ENCODE results near the gene VPS18.
"Not testable (repeated sequence)": the region's sequence is repeated elsewhere in the genome, so short reads cannot be mapped to it uniquely, and the experiment has no call there.

VPS18 gene, protein sequence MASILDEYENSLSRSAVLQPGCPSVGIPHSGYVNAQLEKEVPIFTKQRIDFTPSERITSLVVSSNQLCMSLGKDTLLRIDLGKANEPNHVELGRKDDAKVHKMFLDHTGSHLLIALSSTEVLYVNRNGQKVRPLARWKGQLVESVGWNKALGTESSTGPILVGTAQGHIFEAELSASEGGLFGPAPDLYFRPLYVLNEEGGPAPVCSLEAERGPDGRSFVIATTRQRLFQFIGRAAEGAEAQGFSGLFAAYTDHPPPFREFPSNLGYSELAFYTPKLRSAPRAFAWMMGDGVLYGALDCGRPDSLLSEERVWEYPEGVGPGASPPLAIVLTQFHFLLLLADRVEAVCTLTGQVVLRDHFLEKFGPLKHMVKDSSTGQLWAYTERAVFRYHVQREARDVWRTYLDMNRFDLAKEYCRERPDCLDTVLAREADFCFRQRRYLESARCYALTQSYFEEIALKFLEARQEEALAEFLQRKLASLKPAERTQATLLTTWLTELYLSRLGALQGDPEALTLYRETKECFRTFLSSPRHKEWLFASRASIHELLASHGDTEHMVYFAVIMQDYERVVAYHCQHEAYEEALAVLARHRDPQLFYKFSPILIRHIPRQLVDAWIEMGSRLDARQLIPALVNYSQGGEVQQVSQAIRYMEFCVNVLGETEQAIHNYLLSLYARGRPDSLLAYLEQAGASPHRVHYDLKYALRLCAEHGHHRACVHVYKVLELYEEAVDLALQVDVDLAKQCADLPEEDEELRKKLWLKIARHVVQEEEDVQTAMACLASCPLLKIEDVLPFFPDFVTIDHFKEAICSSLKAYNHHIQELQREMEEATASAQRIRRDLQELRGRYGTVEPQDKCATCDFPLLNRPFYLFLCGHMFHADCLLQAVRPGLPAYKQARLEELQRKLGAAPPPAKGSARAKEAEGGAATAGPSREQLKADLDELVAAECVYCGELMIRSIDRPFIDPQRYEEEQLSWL

DNA sequence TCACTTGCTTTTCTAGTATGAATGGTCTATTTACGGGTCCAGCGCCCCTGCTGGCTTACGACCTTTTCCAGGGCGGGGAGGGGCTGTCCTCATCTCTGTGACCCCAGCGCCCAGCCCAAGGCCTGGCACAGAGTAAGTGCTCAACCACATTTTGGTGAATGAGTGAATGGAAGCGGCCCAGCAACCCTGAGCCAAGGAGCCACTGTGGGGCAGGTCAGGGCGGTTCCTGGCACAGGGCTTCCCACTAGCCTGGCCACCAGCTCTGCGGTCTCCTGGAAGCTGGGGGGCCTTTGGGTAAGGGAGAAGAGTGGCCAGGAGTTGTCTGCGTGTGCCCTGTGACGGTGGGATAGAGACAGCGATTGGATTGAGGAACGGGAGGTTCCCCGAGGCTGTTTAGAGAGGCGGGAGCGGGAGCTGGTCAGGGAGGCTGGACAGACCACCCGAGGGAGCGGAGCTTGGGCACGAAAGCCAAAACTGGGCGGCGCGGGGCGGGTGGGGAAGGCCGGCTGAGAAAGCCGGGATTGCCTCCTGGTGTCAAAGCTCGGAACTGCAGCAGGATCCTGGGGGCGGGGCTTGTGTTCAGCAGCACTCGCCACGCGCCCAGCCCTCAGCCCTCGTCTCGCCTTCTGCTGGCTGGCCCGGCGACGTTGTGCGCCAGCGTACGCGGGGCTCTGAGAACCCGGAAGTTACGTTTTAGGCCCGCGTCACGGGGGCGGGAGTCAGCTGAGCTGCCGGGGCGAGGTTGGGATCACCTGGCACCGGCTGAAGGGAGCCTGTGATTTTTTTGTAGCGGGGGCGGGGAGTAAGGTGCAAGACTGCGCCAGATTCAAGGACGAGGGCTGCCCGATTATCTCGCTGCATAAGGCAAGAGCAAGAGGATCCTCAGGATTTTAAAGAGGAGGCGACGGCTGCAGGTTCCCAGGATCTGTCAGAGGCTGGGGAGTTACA, at the start of gene VPS18:
Gene VPS18, plus strand, starts transcription at position 718 of the 948 bp plus-strand sequence. CDS start 319 bp downstream, outside the sequence.
- DNase-seq = peak; percentile 70

DNA sequence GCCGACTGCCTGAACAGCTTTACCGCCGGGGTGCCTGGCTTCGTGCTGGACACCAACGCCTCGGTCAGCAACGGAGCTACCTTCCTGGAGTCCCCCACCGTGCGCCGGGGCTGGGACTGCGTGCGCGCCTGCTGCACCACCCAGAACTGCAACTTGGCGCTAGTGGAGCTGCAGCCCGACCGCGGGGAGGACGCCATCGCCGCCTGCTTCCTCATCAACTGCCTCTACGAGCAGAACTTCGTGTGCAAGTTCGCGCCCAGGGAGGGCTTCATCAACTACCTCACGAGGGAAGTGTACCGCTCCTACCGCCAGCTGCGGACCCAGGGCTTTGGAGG, 49.6 kb upstream of the VPS18 start:
- no peak for DNase-seq

DNA sequence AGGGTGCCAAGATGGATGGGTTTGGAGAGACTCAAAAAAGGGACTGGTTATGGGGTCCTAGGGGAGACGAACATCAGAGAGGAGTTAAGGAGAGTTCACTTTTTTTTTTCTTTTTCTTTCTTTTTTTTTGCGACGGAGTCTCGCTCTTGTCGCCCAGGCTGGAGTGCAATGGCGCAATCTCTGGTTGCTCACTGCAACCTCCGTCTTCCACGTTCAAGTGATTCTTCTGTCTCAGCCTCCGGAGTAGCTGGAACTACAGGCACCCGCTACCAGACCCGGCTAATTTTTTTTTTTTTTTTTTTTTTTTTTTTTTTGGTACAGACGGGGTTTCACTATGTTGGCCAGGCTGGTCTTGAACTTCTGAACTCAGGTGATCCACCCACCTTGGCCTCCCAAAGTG, 49.2 kb upstream of the VPS18 start:
- no peak for DNase-seq

DNA sequence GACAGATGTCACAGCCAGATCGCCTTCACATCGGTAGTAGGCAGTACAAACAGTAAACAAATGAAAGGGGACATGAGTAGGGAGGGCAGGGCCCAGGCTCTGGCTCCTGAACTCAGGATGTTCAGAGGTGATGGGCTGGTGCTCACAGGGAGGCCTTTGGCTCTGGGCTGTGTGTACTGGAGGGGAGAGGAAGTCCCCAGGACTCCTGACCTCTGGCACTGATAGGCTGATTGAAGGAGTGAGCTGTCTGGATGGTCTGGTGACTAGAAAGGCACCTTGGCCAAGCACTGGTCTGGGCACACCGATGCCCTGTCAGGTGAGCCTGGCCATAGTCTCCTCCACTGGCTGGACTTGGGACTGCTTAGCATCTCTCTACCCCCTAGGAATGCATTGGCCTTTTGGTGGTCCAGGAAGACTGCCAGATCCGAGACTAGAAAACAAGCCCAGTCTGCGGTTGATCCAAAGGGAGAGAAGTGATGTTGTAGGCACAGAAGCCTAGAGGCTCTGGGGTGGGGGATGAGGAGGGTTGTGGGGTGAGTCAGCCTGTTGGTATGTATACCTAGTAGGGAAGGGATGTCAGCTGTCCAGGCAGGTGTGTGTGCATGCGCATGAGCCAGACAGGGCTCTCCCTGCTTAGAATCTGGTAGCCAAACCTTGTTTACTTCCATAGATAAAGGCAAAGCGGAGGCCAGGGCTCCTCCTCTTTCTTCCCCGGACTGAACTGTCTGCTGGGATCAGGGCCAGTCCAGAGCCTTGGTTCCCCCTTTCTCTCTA, 48.6 kb upstream of the VPS18 start:
- DNase-seq = peak; percentile 31

DNA sequence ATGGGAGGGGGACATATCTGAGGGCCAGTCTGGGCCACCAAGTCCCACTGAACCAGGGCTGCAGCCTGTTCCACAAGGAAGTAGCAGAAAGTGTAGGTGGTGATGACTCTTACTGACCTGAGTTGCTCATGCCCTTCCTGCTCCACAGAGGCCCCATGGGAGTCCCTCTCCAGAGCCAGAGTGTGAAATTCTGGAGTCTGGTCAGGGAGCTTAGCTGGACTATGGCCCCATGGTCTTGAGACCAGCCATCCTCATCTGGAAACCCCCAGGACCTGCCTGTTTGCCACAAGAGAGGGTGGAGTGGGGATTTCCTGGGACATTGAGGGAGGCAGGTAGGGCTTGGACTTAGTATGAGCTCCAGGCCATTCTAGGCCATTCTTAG, 47.4 kb upstream of the VPS18 start:
- no peak for DNase-seq

DNA sequence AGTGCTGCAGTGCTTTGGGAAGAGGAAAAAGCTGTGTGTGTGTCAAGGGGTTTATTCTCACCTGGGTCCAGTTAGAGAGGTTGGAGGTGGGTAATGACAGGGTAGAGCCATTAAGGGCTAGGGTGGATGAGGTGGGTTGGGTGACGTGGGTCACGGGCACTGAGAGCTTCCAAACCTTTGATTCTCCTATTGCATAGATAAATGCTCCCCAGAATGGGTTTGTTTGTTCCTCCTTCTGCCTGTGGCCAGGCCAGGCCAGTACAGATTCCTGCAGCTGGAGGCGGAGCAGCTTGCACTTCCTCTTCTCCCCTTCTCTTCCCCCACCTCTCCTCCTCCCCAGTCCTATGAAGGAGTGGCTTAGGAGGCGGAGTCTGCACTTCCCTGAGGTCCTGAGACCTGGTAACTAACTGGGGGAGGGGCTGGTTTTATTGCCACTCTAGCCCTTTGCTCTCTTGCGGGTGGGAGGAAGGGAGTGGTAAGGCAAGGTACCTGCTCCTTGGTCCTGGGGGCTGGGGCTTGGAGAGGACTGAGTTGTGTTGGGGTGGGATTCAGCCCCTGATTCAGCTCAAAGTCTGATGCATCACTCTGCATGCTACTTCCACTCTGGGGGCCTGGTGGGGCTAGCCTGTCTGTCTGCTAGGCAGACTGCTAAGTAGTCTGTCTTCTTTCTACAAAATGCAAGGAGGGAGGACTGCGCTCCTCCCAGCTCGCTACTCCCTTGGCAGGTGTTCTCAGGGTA, 46.9 kb upstream of the VPS18 start:
- peak; percentile 71 for DNase-seq

DNA sequence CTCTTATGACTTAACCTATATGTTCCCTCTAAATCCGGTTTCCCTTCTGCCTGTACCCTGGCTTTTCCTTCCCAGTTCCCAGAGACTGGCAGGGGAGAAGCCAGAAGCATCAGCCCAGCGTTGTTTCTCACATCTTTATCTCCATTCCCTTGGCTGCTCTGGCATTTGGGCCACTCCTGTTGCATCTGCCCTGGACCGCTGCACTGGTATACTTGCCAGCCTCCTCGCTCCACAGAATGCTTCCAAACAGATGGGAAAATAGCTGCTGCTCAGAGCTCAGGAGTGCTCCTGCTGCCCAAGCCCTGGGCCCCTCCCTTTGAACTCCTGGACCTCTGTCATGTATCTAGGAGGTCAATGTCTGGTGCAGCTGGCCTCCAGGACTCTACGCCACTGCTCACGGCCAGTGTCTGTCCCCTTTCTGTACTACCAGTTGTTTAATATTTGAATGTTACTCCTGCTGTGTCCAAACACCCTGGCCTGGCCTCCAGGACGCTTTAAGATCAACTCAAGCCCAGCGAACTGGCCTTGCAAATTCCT, 43.6 kb upstream of the VPS18 start:
- no peak for DNase-seq

DNA sequence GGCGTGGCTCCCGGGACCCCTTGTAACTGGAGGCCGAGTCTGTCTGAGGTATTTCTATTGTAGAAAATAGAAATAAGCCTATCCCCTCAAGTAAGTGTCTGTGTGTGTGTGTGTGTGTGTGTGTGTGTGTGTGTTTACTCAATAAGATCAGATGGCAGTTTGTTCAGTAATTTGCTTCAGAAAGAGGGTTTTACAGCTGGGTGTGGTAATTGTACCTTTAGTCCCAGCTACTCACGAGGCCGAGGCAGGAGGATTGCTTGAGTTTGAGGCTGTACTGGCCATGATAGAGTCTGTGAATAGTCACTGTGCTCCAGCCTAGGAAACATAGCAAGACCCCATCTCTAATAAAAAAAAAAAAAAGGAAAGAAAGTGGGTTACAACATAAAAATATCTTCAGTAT, 41.7 kb upstream of the VPS18 start:
- DNase-seq = no peak

DNA sequence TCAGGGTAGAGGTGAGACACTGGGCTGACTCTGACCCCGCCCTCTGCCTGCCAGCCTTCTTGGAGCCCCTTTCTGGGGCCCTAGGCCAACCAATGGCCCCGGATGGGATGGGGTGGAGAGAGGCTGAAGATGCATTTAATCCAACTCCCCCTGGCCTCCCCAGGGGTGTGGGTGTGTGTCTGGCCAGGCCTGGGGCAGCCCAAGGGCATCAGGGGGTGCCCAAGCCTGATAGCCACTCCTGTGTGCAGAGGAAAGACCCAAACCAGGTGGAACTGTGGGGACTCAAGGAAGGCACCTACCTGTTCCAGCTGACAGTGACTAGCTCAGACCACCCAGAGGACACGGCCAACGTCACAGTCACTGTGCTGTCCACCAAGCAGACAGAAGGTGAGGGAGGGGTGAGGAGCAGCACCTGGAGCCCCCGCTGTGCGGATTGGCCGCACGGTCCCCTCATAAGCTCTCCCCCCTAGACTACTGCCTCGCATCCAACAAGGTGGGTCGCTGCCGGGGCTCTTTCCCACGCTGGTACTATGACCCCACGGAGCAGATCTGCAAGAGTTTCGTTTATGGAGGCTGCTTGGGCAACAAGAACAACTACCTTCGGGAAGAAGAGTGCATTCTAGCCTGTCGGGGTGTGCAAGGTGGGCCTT, 40.9 kb upstream of the VPS18 start:
- DNase-seq = no peak

DNA sequence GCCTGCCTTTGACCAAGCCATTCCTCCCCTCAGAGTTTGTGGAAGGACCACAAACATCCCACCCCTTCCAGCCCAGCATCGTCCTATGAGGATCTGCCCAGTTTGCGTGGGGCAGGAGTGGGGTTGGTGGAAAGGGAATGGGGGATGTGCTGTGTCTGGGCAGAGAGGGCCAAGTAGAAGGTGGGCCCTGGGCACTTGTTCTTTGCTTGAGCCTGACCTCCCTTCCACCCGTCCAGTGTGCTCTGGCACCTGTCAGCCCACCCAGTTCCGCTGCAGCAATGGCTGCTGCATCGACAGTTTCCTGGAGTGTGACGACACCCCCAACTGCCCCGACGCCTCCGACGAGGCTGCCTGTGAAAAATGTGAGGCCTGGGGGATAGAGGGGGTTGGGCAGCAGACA, 40.1 kb upstream of the VPS18 start:
- no peak for DNase-seq

DNA sequence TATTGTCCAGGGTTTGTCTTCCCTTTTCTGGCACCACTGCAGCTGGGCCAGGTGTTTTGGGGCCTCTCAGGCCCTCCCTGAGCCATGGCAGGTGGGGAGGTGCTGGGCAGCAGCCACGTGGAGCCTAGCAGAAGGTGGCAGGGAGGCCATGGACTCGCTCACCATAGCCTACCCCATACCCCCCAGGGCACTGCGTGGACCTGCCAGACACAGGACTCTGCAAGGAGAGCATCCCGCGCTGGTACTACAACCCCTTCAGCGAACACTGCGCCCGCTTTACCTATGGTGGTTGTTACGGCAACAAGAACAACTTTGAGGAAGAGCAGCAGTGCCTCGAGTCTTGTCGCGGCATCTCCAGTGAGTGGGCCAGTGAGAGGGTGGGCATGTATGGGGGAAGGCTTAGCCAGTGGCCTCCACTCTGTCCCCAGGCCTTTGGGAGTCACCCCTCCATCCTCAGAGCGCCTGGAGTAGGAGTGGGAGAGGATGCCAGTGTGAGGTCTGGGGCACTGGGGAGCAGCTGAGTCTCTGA, 38.5 kb upstream of the VPS18 start:
- no peak for DNase-seq

DNA sequence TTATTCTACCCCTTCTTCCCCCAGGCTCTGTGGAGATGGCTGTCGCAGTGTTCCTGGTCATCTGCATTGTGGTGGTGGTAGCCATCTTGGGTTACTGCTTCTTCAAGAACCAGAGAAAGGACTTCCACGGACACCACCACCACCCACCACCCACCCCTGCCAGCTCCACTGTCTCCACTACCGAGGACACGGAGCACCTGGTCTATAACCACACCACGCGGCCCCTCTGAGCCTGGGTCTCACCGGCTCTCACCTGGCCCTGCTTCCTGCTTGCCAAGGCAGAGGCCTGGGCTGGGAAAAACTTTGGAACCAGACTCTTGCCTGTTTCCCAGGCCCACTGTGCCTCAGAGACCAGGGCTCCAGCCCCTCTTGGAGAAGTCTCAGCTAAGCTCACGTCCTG, 37.5 kb upstream of the VPS18 start:
- DNase-seq = no peak

DNA sequence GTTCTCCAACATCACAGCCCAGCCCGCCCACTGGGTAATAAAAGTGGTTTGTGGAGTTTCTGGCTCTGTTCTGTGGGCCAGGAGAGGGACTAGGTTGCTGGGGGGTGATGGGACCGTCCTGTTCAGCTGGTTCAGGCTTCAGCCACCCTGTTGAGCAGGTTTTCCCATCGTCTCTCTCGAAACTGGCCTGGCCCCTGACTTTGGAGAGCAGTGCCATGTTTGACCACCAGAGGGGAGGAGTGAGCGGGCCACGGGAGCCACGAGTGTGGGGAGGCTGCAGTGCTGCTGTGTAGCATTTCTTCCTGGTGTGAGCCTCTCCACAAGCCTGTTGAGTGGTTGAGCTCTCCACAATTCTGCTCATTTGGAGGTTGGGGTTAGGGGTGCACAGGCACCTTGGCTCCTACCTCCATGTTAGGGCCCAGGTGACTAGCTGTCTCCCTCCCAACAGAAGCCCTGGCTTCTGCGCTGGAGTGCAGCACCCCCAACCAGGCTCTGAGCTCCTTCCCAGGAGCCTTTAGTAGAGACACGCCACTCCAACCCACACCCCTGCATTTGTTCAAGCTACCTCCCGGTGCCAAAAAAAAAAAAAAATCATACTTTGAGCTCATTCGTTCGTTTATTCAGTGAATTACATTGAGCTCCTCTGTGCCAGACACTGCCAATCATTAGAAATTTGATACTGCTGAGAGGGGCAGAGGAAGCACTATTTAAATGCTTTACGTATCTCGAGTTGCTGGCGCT, 36.5 kb upstream of the VPS18 start:
- DNase-seq = no peak

DNA sequence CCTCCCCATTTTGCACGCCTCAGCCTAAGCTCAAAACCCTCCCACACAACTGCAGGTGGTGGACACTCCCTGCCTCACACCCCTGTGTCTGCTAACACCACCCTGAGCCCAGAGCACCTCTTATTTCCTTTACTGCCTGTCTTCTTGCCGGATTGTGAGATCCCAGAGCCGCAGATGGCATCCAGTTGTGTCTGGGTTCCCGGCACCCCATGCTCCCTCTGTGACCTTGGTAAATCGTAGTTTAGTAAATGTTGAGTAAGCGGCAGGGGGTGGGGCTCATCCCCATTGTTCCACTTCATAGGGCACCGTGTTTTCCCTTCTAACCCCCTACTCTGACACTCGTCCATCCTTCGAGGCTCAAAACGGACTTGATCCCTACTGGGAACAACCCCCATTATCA, 35.5 kb upstream of the VPS18 start:
- no peak for DNase-seq

DNA sequence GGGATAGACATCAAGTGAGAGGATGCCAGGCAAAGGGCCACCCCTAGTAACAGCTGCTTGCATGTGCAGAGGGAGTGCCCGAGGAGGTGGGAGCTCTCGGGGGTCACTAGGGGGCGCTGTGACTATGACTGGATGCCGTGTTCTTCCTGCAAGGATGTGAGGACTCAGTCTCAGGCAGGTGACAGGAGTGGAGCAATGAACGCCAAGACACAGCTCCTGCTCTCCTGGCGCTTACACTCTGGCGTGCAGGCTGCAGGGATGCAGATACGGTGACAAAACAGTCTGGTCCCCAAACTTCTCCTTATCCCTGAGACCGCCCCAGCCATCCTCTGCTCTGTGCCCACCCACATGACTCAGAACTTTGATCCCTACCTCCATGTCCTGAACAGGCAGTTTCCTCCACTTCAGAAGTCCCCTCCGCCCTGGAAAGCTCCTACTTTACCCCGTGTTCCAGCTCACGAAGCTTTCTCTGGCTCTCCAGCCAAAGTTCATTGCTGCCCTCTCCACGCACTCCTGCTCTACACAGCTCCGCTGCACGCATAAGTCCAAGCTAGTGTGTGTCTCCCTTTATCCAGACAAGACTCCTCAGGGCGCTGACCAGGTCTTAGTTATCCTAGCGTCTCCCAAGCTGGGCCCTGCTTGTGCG, 34.9 kb upstream of the VPS18 start:
- DNase-seq = no peak

DNA sequence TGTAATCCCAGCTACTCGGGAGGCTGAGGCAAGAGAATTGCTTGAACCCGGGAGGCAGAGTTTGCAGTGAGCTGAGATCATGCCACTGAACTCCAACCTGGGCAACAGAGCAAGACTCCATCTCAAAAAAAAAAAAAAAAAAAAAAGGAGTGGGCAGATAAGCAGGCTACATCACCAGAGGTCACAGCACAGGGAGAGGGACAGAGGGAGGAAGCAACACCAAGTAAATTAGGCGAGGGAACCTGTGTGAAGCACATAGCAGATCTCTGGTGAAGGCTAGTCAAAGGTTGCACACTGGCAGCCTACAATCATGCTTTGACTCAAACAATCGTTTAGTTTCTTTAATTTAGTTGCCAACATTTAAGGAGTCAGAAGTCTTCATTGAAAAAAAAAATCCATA, 33.1 kb upstream of the VPS18 start:
- not testable (repeated sequence) for DNase-seq

DNA sequence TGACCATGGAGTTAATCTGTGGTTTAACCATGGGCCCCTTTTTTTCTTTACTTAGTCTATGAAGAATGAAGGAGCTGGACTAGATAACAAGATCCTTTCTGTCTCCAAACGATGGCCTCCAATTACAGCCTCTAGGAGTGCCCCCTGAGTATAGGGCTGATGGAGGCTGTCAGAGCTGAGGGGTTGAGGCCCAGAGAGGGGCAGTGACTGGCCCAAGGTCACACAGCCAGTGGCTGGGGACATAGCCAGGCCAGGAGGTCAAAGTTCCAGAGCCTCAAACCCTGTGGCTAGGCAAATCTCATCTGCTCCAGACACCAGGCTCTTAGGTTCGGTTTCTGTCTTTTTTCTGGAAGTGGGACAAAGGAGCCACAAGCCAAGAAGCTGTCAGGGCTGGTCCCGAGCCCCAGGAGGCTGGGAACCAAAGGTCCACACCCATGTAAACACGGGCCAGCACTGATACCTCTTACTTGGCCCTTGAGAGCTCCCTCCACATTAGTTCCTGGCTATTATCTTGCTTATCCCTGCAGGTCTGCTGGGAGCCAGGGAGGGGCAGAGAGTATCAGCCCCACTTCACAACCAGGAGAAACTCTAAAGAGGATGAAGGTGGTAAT, 30.5 kb upstream of the VPS18 start:
- no peak for DNase-seq

DNA sequence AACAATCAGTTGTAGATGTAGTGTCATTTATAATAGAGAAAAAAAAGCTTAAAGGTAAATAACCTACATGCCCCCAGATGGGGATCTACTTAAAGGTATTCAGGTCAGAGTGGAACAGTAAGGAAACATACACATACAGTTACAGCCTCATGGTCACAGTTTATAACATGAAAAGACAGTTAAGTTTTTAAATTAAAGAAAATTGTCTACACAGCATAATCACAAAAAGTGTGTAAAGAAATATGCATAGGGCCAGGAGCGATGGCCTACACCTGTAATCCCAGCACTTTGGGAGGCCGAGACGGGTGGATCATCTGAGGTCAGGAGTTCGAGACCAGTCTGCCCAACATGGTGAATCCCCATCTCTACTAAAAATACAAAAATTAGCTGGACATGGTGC, 27.1 kb upstream of the VPS18 start:
- DNase-seq = no peak

DNA sequence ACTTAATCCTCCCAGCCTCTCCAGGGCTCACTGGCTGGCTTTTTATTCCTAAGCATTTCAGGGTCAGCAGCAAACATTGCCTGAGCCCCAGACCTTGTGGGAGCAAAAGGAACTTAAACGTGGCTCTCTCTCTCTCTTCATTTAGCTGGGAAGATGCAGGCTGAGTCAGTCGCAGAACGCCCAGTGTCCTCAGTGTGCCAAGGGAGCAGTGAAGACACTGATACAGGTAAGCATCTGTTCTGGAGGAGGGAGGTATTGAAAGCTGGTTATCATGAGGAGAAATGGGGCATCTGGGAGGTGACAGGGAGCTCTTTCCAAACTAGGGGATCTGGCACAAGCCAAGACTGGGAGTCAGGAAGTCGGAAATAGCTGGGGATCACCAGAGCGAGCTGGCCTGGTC, 24.6 kb upstream of the VPS18 start:
- no peak for DNase-seq
